Caco-2 (cell line): ENCODE measurements around the gene SKP2. TPM values are rescaled to one million over a fixed set of nuclear protein-coding genes. Genes with fewer than 3 reads are reported as not detected.

ENCODE experiments used
- BruUV-seq: library from RNA; stranded (reverse); fragments of 400-500 nt; replicated peaks from 2 replicates; lab custom pipeline; 2021; lab: Mats Ljungman, UMichigan
- CTCF ChIA-PET: fragments of 300-600 bp; sonication (Branson Sonifier 250); formaldehyde crosslinking; loops from one replicate; lab custom pipeline; 2022; ENCODE audit warnings: antibody characterized with exemption; lab: Charles Lee
- POLR2A ChIA-PET: fragments of 300-600 bp; sonication (Branson Sonifier 250); formaldehyde crosslinking; loops from one replicate; lab custom pipeline; 2022; ENCODE audit warnings: antibody characterized with exemption; lab: Charles Lee
- DNase-seq, 2 experiments: peaks; one replicate each; pipeline versions ENCODE4 v3.0.0 to v3.0.0-alpha.2; 2020 to 2022
- H3K27me3 ChIP-seq: replicated peaks from 2 replicates; pipeline ENCODE4 v1.6.0; 2011; ENCODE audit warnings: low read length; ENCODE audit not compliant: control insufficient read depth, insufficient read depth
- H3K36me3 ChIP-seq: 2 replicates; pipeline ENCODE4 v1.5.1; 2011; ENCODE audit warnings: low read length; ENCODE audit not compliant: control insufficient read depth, insufficient read depth
- H3K4me1 ChIP-seq: fragments of 250-450 bp; sonication (Bioruptor Pico); 2 replicates; pipeline ENCODE4 v1.5.1; 2020; ENCODE audit warnings: mild to moderate bottlenecking
- H3K4me3 ChIP-seq: 2 replicates; pipeline ENCODE4 v1.5.1; 2011; ENCODE audit warnings: low read depth, mild to moderate bottlenecking, control low read depth, low read length
- H3K9me3 ChIP-seq: fragments of 250-450 bp; sonication (Bioruptor Pico); 2 replicates; pipeline ENCODE4 v1.5.1; 2020; ENCODE audit warnings: mild to moderate bottlenecking, moderate library complexity
- H3K27ac Mint-ChIP-seq: one replicate; pipeline ENCODE4 v1.8.0; 2022; ENCODE audit warnings: mixed read lengths; ENCODE audit not compliant: unreplicated experiment
- H3K27me3 Mint-ChIP-seq: one replicate; pipeline ENCODE4 v1.8.0; 2022; ENCODE audit warnings: mixed read lengths; ENCODE audit not compliant: insufficient read depth, unreplicated experiment
- H3K36me3 Mint-ChIP-seq: one replicate; pipeline ENCODE4 v1.8.0; 2022; ENCODE audit warnings: mild to moderate bottlenecking, mixed read lengths; ENCODE audit not compliant: insufficient read depth, unreplicated experiment
- H3K4me1 Mint-ChIP-seq: one replicate; pipeline ENCODE4 v1.8.0; 2022; ENCODE audit warnings: low read depth, mixed read lengths; ENCODE audit not compliant: unreplicated experiment
- H3K4me3 Mint-ChIP-seq: one replicate; pipeline ENCODE4 v1.8.0; 2022; ENCODE audit warnings: mild to moderate bottlenecking, moderate library complexity, mixed read lengths; ENCODE audit not compliant: unreplicated experiment
- H3K9me3 Mint-ChIP-seq: one replicate; pipeline ENCODE4 v1.8.0; 2022; ENCODE audit warnings: mixed read lengths; ENCODE audit not compliant: unreplicated experiment
- intact Hi-C: fragments of 100-400 bp; cut with micrococcal nuclease; formaldehyde crosslinking; loops from one replicate; pipeline ENCODE4 v1.10.0; 2022; ENCODE audit not compliant: unreplicated experiment
- total RNA-seq: library from RNA; stranded (reverse); gene quantifications from 2 replicates; pipeline ENCODE4 v1.2.3, GENCODE V29; 2022
- TF ChIP-seq, protein P1 (sequence below), 2 experiments: fragments of 200-600 bp in 1 of 2; IDR thresholded peaks; 1 replicate in 1 of 2; 2 replicates in 1 of 2; pipeline versions ENCODE4 v1.5.1 to v1.8.0; 2011 to 2022; ENCODE audit warnings: antibody characterized with exemption in 1 of 2, control low read depth in 1 of 2, inconsistent platforms in 1 of 2, low read depth in 1 of 2, low read length in 1 of 2, mild to moderate bottlenecking in 1 of 2, moderate library complexity in 1 of 2; ENCODE audit not compliant: insufficient read depth in 1 of 2, severe bottlenecking in 1 of 2, unreplicated experiment in 1 of 2

SKP2 gene
- total RNA-seq, 1 experiment from 2014 or later = 230 TPM

GRCh38 chr5:36162810-36163486 lies 11.0 kb downstream of the SKP2 start:
- H3K9me3 ChIP-seq = no peaks in the 10 kb centered on the region
- intact Hi-C loops = no loop called here
- H3K36me3 ChIP-seq = peaks cover 6% of the 10 kb centered on the region
- Mint-ChIP-seq H3K4me3 (no peak overlapping the region), H3K36me3 (peaks cover 98% of the 10 kb centered on the region), H3K9me3 (no peaks in the 10 kb centered on the region), H3K27ac (peak overlapping the region; percentile 31), H3K4me1 (peaks cover 68% of the 10 kb centered on the region), H3K27me3 (no peaks in the 10 kb centered on the region)
- H3K27me3 ChIP-seq = no peaks in the 10 kb centered on the region
- no TSS peak for BruUV-seq
- TF ChIP-seq, protein P1, sequence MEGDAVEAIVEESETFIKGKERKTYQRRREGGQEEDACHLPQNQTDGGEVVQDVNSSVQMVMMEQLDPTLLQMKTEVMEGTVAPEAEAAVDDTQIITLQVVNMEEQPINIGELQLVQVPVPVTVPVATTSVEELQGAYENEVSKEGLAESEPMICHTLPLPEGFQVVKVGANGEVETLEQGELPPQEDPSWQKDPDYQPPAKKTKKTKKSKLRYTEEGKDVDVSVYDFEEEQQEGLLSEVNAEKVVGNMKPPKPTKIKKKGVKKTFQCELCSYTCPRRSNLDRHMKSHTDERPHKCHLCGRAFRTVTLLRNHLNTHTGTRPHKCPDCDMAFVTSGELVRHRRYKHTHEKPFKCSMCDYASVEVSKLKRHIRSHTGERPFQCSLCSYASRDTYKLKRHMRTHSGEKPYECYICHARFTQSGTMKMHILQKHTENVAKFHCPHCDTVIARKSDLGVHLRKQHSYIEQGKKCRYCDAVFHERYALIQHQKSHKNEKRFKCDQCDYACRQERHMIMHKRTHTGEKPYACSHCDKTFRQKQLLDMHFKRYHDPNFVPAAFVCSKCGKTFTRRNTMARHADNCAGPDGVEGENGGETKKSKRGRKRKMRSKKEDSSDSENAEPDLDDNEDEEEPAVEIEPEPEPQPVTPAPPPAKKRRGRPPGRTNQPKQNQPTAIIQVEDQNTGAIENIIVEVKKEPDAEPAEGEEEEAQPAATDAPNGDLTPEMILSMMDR (IDR thresholded peaks at IDR 0.05; ENCODE audit: insufficient read depth in 1 of 2, low read depth in 1 of 2, low read length in 1 of 2, severe bottlenecking in 1 of 2, unreplicated experiment in 1 of 2) = no peak
- H3K4me1 ChIP-seq = peaks cover 61% of the 10 kb centered on the region
- DNase-seq = no peak
- ChIA-PET CTCF (no interaction called here), POLR2A (no interaction called here)
- H3K4me3 ChIP-seq = no peak overlapping the region

DNA sequence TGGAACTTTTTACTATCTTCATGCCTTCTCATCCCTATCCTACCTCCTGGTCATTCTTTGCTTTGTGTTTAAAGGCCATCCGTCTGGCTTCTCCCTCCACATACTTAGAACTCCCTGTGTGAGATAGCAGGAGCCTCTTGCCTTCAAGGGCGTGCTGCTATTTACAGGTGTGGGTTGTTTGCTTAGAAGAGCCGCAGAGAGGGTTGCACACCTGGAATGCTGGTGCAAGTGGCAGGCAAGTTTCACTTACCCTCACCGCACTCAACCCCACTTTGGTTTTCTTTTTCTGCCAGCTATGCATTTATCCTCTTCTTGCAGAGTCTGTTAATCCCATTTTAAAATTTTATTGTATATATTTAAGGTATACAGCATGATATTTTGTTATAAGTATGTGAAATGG lies 12.6 kb downstream of the SKP2 start:
- Histone ChIP-seq H3K36me3 (peaks cover 6% of the 10 kb centered on the region; the same call in 1 of the 2 replicates), H3K27me3 (no peaks in the 10 kb centered on the region), H3K4me1 (peaks cover 46% of the 10 kb centered on the region), H3K4me3 (no peak overlapping the region), H3K9me3 (no peaks in the 10 kb centered on the region)
- intact Hi-C loops = no loop called here
- Mint-ChIP-seq H3K4me3 (peak overlapping the region; percentile 24), H3K9me3 (no peaks in the 10 kb centered on the region), H3K36me3 (peaks cover 98% of the 10 kb centered on the region), H3K4me1 (peaks cover 56% of the 10 kb centered on the region), H3K27ac (peak overlapping the region; percentile 31), H3K27me3 (no peaks in the 10 kb centered on the region)
- peak in 1 of 2 experiments; percentile 24 for DNase-seq
- TF ChIP-seq, protein P1 (IDR thresholded peaks at IDR 0.05; ENCODE audit: insufficient read depth in 1 of 2, low read depth in 1 of 2, low read length in 1 of 2, severe bottlenecking in 1 of 2, unreplicated experiment in 1 of 2) = no peak
- CTCF ChIA-PET = interaction anchor here (1.7 kb wide), 1 partner anchor 86 kb away, joined by 4 read pairs; no protein-coding TSS in a partner anchor
- no TSS peak for BruUV-seq
- POLR2A ChIA-PET = no interaction called here

- no peak overlapping the region for H3K4me3 ChIP-seq
- POLR2A ChIA-PET = no interaction called here
These were observed 16.8 kb downstream of the SKP2 start for GRCh38 chr5:36168737-36169136.

More at GRCh38 chr5:36168737-36169136, 16.8 kb downstream of the SKP2 start:
- TF ChIP-seq, protein P1 (IDR thresholded peaks at IDR 0.05; ENCODE audit: insufficient read depth in 1 of 2, low read depth in 1 of 2, low read length in 1 of 2, severe bottlenecking in 1 of 2, unreplicated experiment in 1 of 2) = no peak
- H3K4me1 Mint-ChIP-seq = peaks cover 21% of the 10 kb centered on the region
- H3K27ac Mint-ChIP-seq = no peak overlapping the region
- Histone ChIP-seq H3K4me1 (peaks cover 13% of the 10 kb centered on the region), H3K36me3 (peaks cover 10% of the 10 kb centered on the region), H3K27me3 (no peaks in the 10 kb centered on the region), H3K9me3 (no peaks in the 10 kb centered on the region)
- no peak overlapping the region for H3K4me3 Mint-ChIP-seq
- DNase-seq = no peak
- intact Hi-C loops = no loop called here
- peaks cover 93% of the 10 kb centered on the region for H3K36me3 Mint-ChIP-seq
- CTCF ChIA-PET = no interaction called here
- H3K27me3 Mint-ChIP-seq = no peaks in the 10 kb centered on the region
- H3K9me3 Mint-ChIP-seq = no peaks in the 10 kb centered on the region
- no TSS peak for BruUV-seq
